Caco-2 (cell line): ENCODE results near the gene PAX7. TPM values are rescaled to one million over a fixed set of nuclear protein-coding genes. Genes with fewer than 3 reads are reported as not detected.
"Not testable (repeated sequence)": the region's sequence is repeated elsewhere in the genome, so short reads cannot be mapped to it uniquely, and the experiment has no call there.

ENCODE experiments used
- BruUV-seq: library from RNA; stranded (reverse); fragments of 400-500 nt; replicated peaks from 2 replicates; lab custom pipeline; 2021; lab: Mats Ljungman, UMichigan
- CTCF ChIA-PET: fragments of 300-600 bp; sonication (Branson Sonifier 250); formaldehyde crosslinking; loops from one replicate; lab custom pipeline; 2022; ENCODE audit warnings: antibody characterized with exemption; lab: Charles Lee
- POLR2A ChIA-PET: fragments of 300-600 bp; sonication (Branson Sonifier 250); formaldehyde crosslinking; loops from one replicate; lab custom pipeline; 2022; ENCODE audit warnings: antibody characterized with exemption; lab: Charles Lee
- DNase-seq, 2 experiments: peaks; one replicate each; pipeline versions ENCODE4 v3.0.0 to v3.0.0-alpha.2; 2020 to 2022
- H3K27me3 ChIP-seq: replicated peaks from 2 replicates; pipeline ENCODE4 v1.6.0; 2011; ENCODE audit warnings: low read length; ENCODE audit not compliant: control insufficient read depth, insufficient read depth
- H3K36me3 ChIP-seq: 2 replicates; pipeline ENCODE4 v1.5.1; 2011; ENCODE audit warnings: low read length; ENCODE audit not compliant: control insufficient read depth, insufficient read depth
- H3K4me1 ChIP-seq: fragments of 250-450 bp; sonication (Bioruptor Pico); 2 replicates; pipeline ENCODE4 v1.5.1; 2020; ENCODE audit warnings: mild to moderate bottlenecking
- H3K4me3 ChIP-seq: 2 replicates; pipeline ENCODE4 v1.5.1; 2011; ENCODE audit warnings: low read depth, mild to moderate bottlenecking, control low read depth, low read length
- H3K9me3 ChIP-seq: fragments of 250-450 bp; sonication (Bioruptor Pico); 2 replicates; pipeline ENCODE4 v1.5.1; 2020; ENCODE audit warnings: mild to moderate bottlenecking, moderate library complexity
- H3K27ac Mint-ChIP-seq: one replicate; pipeline ENCODE4 v1.8.0; 2022; ENCODE audit warnings: mixed read lengths; ENCODE audit not compliant: unreplicated experiment
- H3K27me3 Mint-ChIP-seq: one replicate; pipeline ENCODE4 v1.8.0; 2022; ENCODE audit warnings: mixed read lengths; ENCODE audit not compliant: insufficient read depth, unreplicated experiment
- H3K36me3 Mint-ChIP-seq: one replicate; pipeline ENCODE4 v1.8.0; 2022; ENCODE audit warnings: mild to moderate bottlenecking, mixed read lengths; ENCODE audit not compliant: insufficient read depth, unreplicated experiment
- H3K4me1 Mint-ChIP-seq: one replicate; pipeline ENCODE4 v1.8.0; 2022; ENCODE audit warnings: low read depth, mixed read lengths; ENCODE audit not compliant: unreplicated experiment
- H3K4me3 Mint-ChIP-seq: one replicate; pipeline ENCODE4 v1.8.0; 2022; ENCODE audit warnings: mild to moderate bottlenecking, moderate library complexity, mixed read lengths; ENCODE audit not compliant: unreplicated experiment
- H3K9me3 Mint-ChIP-seq: one replicate; pipeline ENCODE4 v1.8.0; 2022; ENCODE audit warnings: mixed read lengths; ENCODE audit not compliant: unreplicated experiment
- CTCF ChIP-seq, 2 experiments: fragments of 200-600 bp in 1 of 2; IDR thresholded peaks; 1 replicate in 1 of 2; 2 replicates in 1 of 2; pipeline versions ENCODE4 v1.5.1 to v1.8.0; 2011 to 2022; ENCODE audit warnings: antibody characterized with exemption in 1 of 2, control low read depth in 1 of 2, inconsistent platforms in 1 of 2, low read depth in 1 of 2, low read length in 1 of 2, mild to moderate bottlenecking in 1 of 2, moderate library complexity in 1 of 2; ENCODE audit not compliant: insufficient read depth in 1 of 2, severe bottlenecking in 1 of 2, unreplicated experiment in 1 of 2
- intact Hi-C: fragments of 100-400 bp; cut with micrococcal nuclease; formaldehyde crosslinking; loops from one replicate; pipeline ENCODE4 v1.10.0; 2022; ENCODE audit not compliant: unreplicated experiment
- total RNA-seq: library from RNA; stranded (reverse); gene quantifications from 2 replicates; pipeline ENCODE4 v1.2.3, GENCODE V29; 2022

Gene PAX7
- total RNA-seq, 1 experiment from 2014 or later = 0.18 TPM

GRCh38 chr1:18765725-18766124 lies 135.1 kb downstream of the PAX7 start:
- H3K9me3 Mint-ChIP-seq = no peaks in the 10 kb centered on the region
- no peak overlapping the region for H3K4me3 Mint-ChIP-seq
- no peak for TF ChIP-seq CTCF (IDR thresholded peaks at IDR 0.05; ENCODE audit: insufficient read depth in 1 of 2, low read depth in 1 of 2, low read length in 1 of 2, severe bottlenecking in 1 of 2, unreplicated experiment in 1 of 2)
- no TSS peak for BruUV-seq
- ChIA-PET CTCF (interaction anchor here (0.6 kb wide), 1 partner anchor 23 kb away, joined by 3 read pairs; no protein-coding TSS in a partner anchor), POLR2A (no interaction called here)
- H3K4me1 Mint-ChIP-seq = no peaks in the 10 kb centered on the region
- Histone ChIP-seq H3K27me3 (no peaks in the 10 kb centered on the region; the same call in 1 of the 2 replicates), H3K9me3 (no peaks in the 10 kb centered on the region), H3K36me3 (no peaks in the 10 kb centered on the region), H3K4me1 (no peaks in the 10 kb centered on the region), H3K4me3 (no peak overlapping the region)
- intact Hi-C loops = no loop called here
- H3K27ac Mint-ChIP-seq = no peak overlapping the region
- H3K27me3 Mint-ChIP-seq = peaks cover 24% of the 10 kb centered on the region
- no peaks in the 10 kb centered on the region for H3K36me3 Mint-ChIP-seq
- DNase-seq = no peak

GRCh38 chr1:18766328-18766727 lies 135.7 kb downstream of the PAX7 start:
- H3K9me3 Mint-ChIP-seq = no peaks in the 10 kb centered on the region
- Histone ChIP-seq H3K27me3 (no peaks in the 10 kb centered on the region; the same call in 1 of the 2 replicates), H3K36me3 (no peaks in the 10 kb centered on the region), H3K9me3 (no peaks in the 10 kb centered on the region), H3K4me1 (no peaks in the 10 kb centered on the region), H3K4me3 (no peak overlapping the region)
- H3K27me3 Mint-ChIP-seq = peaks cover 25% of the 10 kb centered on the region
- H3K4me1 Mint-ChIP-seq = no peaks in the 10 kb centered on the region
- no TSS peak for BruUV-seq
- POLR2A ChIA-PET = no interaction called here
- CTCF ChIA-PET = interaction anchor here (0.6 kb wide), 1 partner anchor 23 kb away, joined by 3 read pairs; no protein-coding TSS in a partner anchor
- H3K4me3 Mint-ChIP-seq = no peak overlapping the region
- no peaks in the 10 kb centered on the region for H3K36me3 Mint-ChIP-seq
- intact Hi-C loops = no loop called here
- DNase-seq = no peak
- TF ChIP-seq CTCF (IDR thresholded peaks at IDR 0.05; ENCODE audit: insufficient read depth in 1 of 2, low read depth in 1 of 2, low read length in 1 of 2, severe bottlenecking in 1 of 2, unreplicated experiment in 1 of 2) = no peak
- H3K27ac Mint-ChIP-seq = no peak overlapping the region

GRCh38 chr1:18767576-18767975 lies 136.9 kb downstream of the PAX7 start:
- H3K4me1 Mint-ChIP-seq, H3K9me3 ChIP-seq, DNase-seq, H3K27ac Mint-ChIP-seq, H3K27me3 ChIP-seq, H3K36me3 ChIP-seq, H3K4me3 ChIP-seq, H3K36me3 Mint-ChIP-seq, H3K4me3 Mint-ChIP-seq, H3K4me1 ChIP-seq, BruUV-seq, POLR2A ChIA-PET, H3K9me3 Mint-ChIP-seq, intact Hi-C loops, CTCF ChIA-PET: not testable (repeated sequence)
- H3K27me3 Mint-ChIP-seq = peaks cover 25% of the 10 kb centered on the region

- ChIA-PET POLR2A (no interaction called here), CTCF (no interaction called here)
- H3K4me3 ChIP-seq = no peak overlapping the region
- no peak for DNase-seq
- H3K27me3 ChIP-seq = no peaks in the 10 kb centered on the region; the same call in 1 of the 2 replicates
- Mint-ChIP-seq H3K4me3 (no peak overlapping the region), H3K4me1 (no peaks in the 10 kb centered on the region), H3K9me3 (no peaks in the 10 kb centered on the region), H3K27ac (no peak overlapping the region), H3K36me3 (no peaks in the 10 kb centered on the region), H3K27me3 (peaks cover 25% of the 10 kb centered on the region)
- intact Hi-C loops = no loop called here
- no peak for TF ChIP-seq CTCF (IDR thresholded peaks at IDR 0.05; ENCODE audit: insufficient read depth in 1 of 2, low read depth in 1 of 2, low read length in 1 of 2, severe bottlenecking in 1 of 2, unreplicated experiment in 1 of 2)
- no TSS peak for BruUV-seq
- H3K9me3 ChIP-seq = no peaks in the 10 kb centered on the region
- no peaks in the 10 kb centered on the region for H3K36me3 ChIP-seq
- no peaks in the 10 kb centered on the region for H3K4me1 ChIP-seq
These were observed 137.4 kb downstream of the PAX7 start for GRCh38 chr1:18768086-18768485.
